Heart left ventricle (tissue), 16 donors: Measurements from ENCODE around the gene HOXA3. TPM values are rescaled to one million over a fixed set of nuclear protein-coding genes. Genes with fewer than 3 reads are reported as not detected.

Source experiments
- ATAC-seq, 4 donors: fragments of 200-7000 bp; cut with Tn5 transposase; one replicate each; pipeline ENCODE4 v1.9.1; 2020 to 2022; ENCODE audit warnings: moderate library complexity in 4 of 4, mild to moderate bottlenecking in 3 of 4, moderate number of reproducible peaks in 1 of 4
- DNase-seq, 5 donors: peaks; one replicate each; pipeline ENCODE4 v3.0.0-alpha.2; 2020
- H3K27ac ChIP-seq, 12 donors: fragments of 200-600 bp; sonication (generic) in 4 of 12; one replicate each; pipeline versions ENCODE4 v1.5.0 to v1.8.0; 2016 to 2022; ENCODE audit warnings: mild to moderate bottlenecking in 2 of 12
- H3K27me3 ChIP-seq, 9 donors: fragments of 200-600 bp; sonication (generic) in 2 of 9; one replicate each; pipeline versions ENCODE4 v1.5.1 to v1.8.0; 2016 to 2022; ENCODE audit warnings: mild to moderate bottlenecking in 3 of 9
- H3K36me3 ChIP-seq, 9 donors: fragments of 200-600 bp; sonication (generic) in 2 of 9; one replicate each; pipeline versions ENCODE4 v1.5.0 to v1.8.0; 2018 to 2022; ENCODE audit warnings: mild to moderate bottlenecking in 2 of 9
- H3K4me1 ChIP-seq, 12 donors: fragments of 200-600 bp; sonication (generic) in 4 of 12; one replicate each; pipeline versions ENCODE4 v1.5.0 to v1.8.0; 2016 to 2022; ENCODE audit warnings: mild to moderate bottlenecking in 3 of 12
- H3K4me3 ChIP-seq, 12 donors: fragments of 200-600 bp; sonication (generic) in 4 of 12; one replicate each; pipeline versions ENCODE4 v1.5.0 to v1.8.0; 2017 to 2022; ENCODE audit warnings: mild to moderate bottlenecking in 9 of 12, moderate library complexity in 4 of 12
- H3K9me3 ChIP-seq, 12 donors: fragments of 200-600 bp; sonication (generic) in 4 of 12; one replicate each; pipeline versions ENCODE4 v1.5.0 to v1.8.0; 2016 to 2022; ENCODE audit warnings: mild to moderate bottlenecking in 1 of 12
- CTCF ChIP-seq, 12 donors: fragments of 200-600 bp; sonication (generic) in 4 of 12; IDR thresholded peaks; one replicate each; pipeline versions ENCODE4 v1.5.0 to v1.8.0; 2018 to 2022; ENCODE audit warnings: antibody characterized with exemption in 12 of 12, mild to moderate bottlenecking in 5 of 12
- POLR2A ChIP-seq, 2 donors: fragments of 450-650 bp; IDR thresholded peaks; one replicate each; pipeline ENCODE4 v1.6.1; 2017; ENCODE audit warnings: antibody characterized with exemption in 2 of 2, mild to moderate bottlenecking in 2 of 2, moderate library complexity in 2 of 2
- WGBS, 4 donors: extraction: QIAGEN DNeasy Blood & Tissue Kit in 2 of 4; methylation state at CpG; one replicate each; pipeline versions ENCODE4 v1.1.5 to v1.1.7; 2013 to 2018; 5-methylcytosine and 5-hydroxymethylcytosine counted together
- intact Hi-C, 10 donors: fragments of 100-400 bp; cut with DNase I; formaldehyde crosslinking; loops; one replicate each; pipeline versions ENCODE4 v1.11.1 to v1.14.2; 2022
- polyA plus RNA-seq, 2 donors: library from polyadenylated mRNA; stranded (reverse); fragments of 200-250 nt; gene quantifications; one replicate each; pipeline ENCODE4 v1.2.3, GENCODE V29; 2013
- total RNA-seq, 9 donors: library from RNA; depleted of rRNA in 2 of 9; stranded (reverse); fragments of >200 nt in 2 of 9; fragmentation: NEBNext Ultra II Directional in 3 of 9; extraction: Animal tissue kit (Norgen Biotek cat#: 25700) in 3 of 9; gene quantifications; one replicate each; pipeline versions ENCODE4 v1.1.0 to v1.2.4, GENCODE V29; 2016 to 2023
- donor health status: ischemic (EF 13 %, LVEDD 7.1; RV severe dilation, severe dysfunction).
- donor health status: healthy with polysubstance abuse.
- donor health status: DM: no; HTN: yes; CAD: no.
- donor health status: DM: no; HTN: no; CAD: no.
- donor health status: ischemic (EF 25% LVEDD 6.9; RV normal size, moderate dysfunction).
- donor health status: ischemic (EF 25% LVEDD 5.7; RV mildly dilated, moderate dysfunction).
- donor health status: healthy.
- donor health status: DM: yes; HTN: yes; CAD: no.
- donor health status: ischemic (EF 35%, LVEDD 5.7; RV mildly dilated, moderate dysfunction).
- donor health status: nonischemic (EF 11% LVEDD 7.7; RV severe dilation, severe dysfunction).
- donor health status: DM: yes; HTN: yes; CAD: no.
- donor health status: PGD.
- donor health status: ischemic (EF 29% LVEDD 5.4; RV normal size, mild dysfunction).
- donor health status: nonischemic (EF 23%, LVEDD 6.1; RV moderate dilation, normal function).

The HOXA3 gene
- total and polyA plus RNA-seq, 11 donors: 0.07 to 3.1 (median 0.64) TPM; not detected in 2

- peak overlapping the region in 3 of 12 donors; percentile 60 to 93 (median 60) for H3K27ac ChIP-seq
- ATAC-seq: no peak
These were observed 47.9 kb downstream of the HOXA3 start for GRCh38 chr7:27104341-27105058.

DNA sequence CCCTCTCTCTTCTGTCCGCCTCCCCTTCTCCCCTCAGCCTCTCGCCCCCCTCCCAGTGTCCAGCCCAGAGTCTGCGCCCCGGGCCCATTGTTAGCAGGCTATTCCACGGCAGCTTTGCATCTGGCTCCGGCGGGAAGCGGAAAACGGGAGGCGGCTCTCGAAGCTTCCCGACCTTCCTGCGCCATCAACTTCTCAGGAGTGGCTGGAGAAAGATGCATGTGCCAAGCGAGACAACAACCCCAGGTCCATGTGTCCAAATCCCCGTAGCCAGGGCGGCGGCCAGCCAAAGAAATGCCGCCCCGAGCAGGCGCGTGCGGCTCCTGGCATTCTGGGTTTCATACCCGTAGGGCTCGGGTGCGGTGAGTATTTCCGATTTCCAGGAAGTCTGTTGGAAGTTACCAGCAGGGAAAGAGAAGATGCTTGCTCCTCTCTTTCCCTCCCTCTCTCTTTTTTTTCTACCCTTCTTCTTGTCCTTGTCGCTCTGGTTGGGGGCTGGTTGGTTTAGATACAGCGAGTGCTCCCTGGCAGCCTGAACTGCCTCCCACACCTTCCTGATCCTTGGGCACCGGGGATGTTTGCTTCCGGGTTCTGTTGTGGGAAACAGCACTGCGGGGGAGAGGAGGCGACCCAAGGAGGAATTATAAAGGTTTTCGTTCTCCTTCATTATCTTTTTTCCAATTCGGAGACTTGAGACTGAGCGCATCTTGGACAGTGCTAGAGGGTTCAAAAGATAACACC is 48.7 kb downstream of the HOXA3 start:
- TF ChIP-seq POLR2A (IDR thresholded peaks at IDR 0.05): no peak
- TF ChIP-seq CTCF (IDR thresholded peaks at IDR 0.05): no peak
- no peak for DNase-seq
- Histone ChIP-seq H3K4me1 (peaks cover 0 to 33% (median 9%) of the 10 kb centered on the region in 12 donors), H3K9me3 (no peaks in the 10 kb centered on the region), H3K27me3 (peaks cover 62 to 100% (median 97%) of the 10 kb centered on the region in 9 donors), H3K36me3 (no peaks in the 10 kb centered on the region), H3K4me3 (peak overlapping the region in 7 of 12 donors; percentile 5 to 43 (median 34)), H3K27ac (peak overlapping the region in 5 of 12 donors; percentile 42 to 93 (median 60))
- intact Hi-C loops: no loop called here
- no peak for ATAC-seq
- 6 to 12% (median 10%) methylated on average over 34 to 35 of the region's 35 CpGs for WGBS, 4 donors

More at GRCh38 chr7:27104341-27105058, 47.9 kb downstream of the HOXA3 start:
- intact Hi-C loops: no loop called here
- Histone ChIP-seq H3K4me3 (peak overlapping the region in 2 of 12 donors; percentile 43), H3K9me3 (no peaks in the 10 kb centered on the region), H3K4me1 (peaks cover 0 to 29% (median 8%) of the 10 kb centered on the region in 12 donors), H3K27me3 (peaks cover 58 to 100% (median 97%) of the 10 kb centered on the region in 9 donors), H3K36me3 (no peaks in the 10 kb centered on the region)
- TF ChIP-seq POLR2A (IDR thresholded peaks at IDR 0.05): no peak
- no peak for TF ChIP-seq CTCF (IDR thresholded peaks at IDR 0.05)
- 12 to 23% (median 20%) methylated on average over 13 of the region's 13 CpGs for WGBS, 4 donors
- no peak for DNase-seq

DNA sequence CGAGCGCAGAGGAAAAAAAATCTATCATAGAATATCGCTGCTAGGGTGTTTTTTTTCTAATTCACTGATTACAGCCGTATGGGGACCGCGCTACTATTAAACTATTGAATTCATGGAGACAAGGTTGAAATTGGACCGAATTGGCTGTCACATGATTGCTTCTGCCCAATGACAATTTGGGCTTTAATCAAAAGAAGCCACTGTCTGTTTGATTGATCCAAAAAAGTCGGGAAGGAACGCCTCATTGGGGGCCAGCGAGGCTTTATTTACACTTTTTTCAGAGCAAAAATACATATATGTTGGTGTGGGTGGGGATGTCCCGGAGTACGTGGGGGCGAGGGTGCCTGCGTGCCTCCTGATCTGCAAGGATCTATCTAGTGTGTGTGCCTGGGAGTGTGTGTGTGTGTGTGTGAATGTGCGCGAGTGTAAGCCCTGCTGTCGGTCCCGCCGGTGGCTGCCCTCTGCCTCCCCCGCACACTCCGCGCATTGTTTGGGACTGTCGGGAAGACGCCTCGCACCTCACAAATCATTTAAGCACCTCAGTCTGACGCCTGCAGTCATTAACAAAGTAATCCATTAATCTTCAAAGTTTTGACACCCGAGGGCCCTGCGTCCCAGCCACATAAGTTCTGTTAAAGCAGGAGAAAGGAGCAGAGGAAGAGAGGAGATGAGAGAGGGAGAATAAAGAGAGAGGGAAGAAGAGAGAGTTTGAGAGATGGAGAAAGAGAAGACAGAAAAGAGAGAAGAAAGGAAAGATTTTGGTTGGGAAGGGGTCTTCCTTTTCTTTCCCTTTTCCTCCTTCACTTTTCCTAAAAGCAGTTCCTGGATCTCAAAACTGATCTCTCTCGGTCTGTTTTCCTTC is 49.6 kb downstream of the HOXA3 start, which contains the start of gene HOXA2:
Gene HOXA2, minus strand, starts transcription at position 103 of the 862 bp plus-strand sequence. CDS start 183 bp downstream, outside the sequence.
- no peak for DNase-seq
- H3K27me3 ChIP-seq: peaks cover 62 to 100% (median 98%) of the 10 kb centered on the region in 9 donors

More for the DNA sequence above, 49.6 kb downstream of the HOXA3 start, which contains the start of gene HOXA2:
- Histone ChIP-seq H3K4me3 (peak within 1 kb of the TSS in 10 of 12 donors; percentile 1 to 43 (median 28)), H3K27ac (peak within 1 kb of the TSS in 8 of 12 donors; percentile 10 to 93 (median 53)), H3K4me1 (peaks cover 0 to 40% (median 7%) of the 10 kb centered on the region in 12 donors), H3K36me3 (no peaks in the 10 kb centered on the region), H3K9me3 (no peaks in the 10 kb centered on the region)
- peak in 1 of 4 donors; percentile 50 for ATAC-seq
- no peak for TF ChIP-seq CTCF (IDR thresholded peaks at IDR 0.05)
- TF ChIP-seq POLR2A (IDR thresholded peaks at IDR 0.05): no peak
- WGBS, 4 donors: 5 to 8% (median 5%) methylated on average over 29 of the region's 29 CpGs
- intact Hi-C loops: no loop called here
